ENCODE data around the gene LUC7L3.

DNA sequence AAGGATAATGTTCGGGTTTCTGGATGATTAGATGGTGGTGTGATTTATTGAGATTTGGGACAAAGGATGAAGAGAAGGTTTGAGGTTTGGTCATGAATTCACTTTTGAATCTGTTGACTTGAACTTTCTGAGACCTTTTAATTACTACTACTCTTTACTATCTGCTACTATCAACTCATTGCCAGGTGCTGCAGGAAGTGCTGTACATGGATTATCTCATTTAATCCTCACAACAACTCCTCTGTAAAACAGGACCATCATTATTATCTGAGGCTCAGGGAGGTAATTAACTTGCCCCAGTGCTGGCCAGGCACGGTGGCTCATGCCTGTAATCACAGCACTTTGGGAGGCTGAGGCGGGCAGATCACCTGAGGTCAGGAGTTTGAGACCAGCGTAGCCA, 8.8 kb upstream of the LUC7L3 start:
- TF ChIP-seq POLR2A (IDR thresholded peaks at IDR 0.05) (no peak), POLR2AphosphoS5 (IDR thresholded peaks at IDR 0.05) (no peak), EP300 (IDR thresholded peaks at IDR 0.05; ENCODE audit: low read depth) (no peak), CTCF (IDR thresholded peaks at IDR 0.05) (no peak)
